Smooth muscle cell (in vitro differentiated cells): ENCODE results near the gene SORT1. TPM values are rescaled to one million over a fixed set of nuclear protein-coding genes. Genes with fewer than 3 reads are reported as not detected.

Source experiments
- DNase-seq: peaks from one replicate; lab custom pipeline; 2025; ENCODE audit not compliant: unreplicated experiment; lab: John Stamatoyannopoulos, UW
- H2AFZ ChIP-seq: fragments of 200-600 bp; sonication (generic); 2 replicates; pipeline ENCODE4 v1.6.0; 2016; ENCODE audit warnings: antibody characterized with exemption, low read depth, mild to moderate bottlenecking
- H3F3A ChIP-seq: fragments of 200-600 bp; sonication (generic); 2 replicates; pipeline ENCODE4 v1.6.0; 2017; ENCODE audit warnings: antibody characterized with exemption, low read depth
- H3K27ac ChIP-seq: fragments of 200-600 bp; sonication (generic); 2 replicates; pipeline ENCODE4 v1.5.1; 2016; ENCODE audit warnings: low read depth, mild to moderate bottlenecking
- H3K27me3 ChIP-seq: fragments of 200-600 bp; sonication (generic); 2 replicates; pipeline ENCODE4 v1.6.1; 2016; ENCODE audit warnings: low read depth, mild to moderate bottlenecking
- H3K36me3 ChIP-seq: fragments of 200-600 bp; sonication (generic); 2 replicates; pipeline ENCODE4 v1.5.1; 2016; ENCODE audit warnings: low read depth
- H3K4me1 ChIP-seq: fragments of 200-600 bp; sonication (generic); 2 replicates; pipeline ENCODE4 v1.5.1; 2016; ENCODE audit warnings: low read depth
- H3K4me2 ChIP-seq: fragments of 200-600 bp; sonication (generic); 2 replicates; pipeline ENCODE4 v1.6.0; 2016; ENCODE audit warnings: mild to moderate bottlenecking
- H3K4me3 ChIP-seq: fragments of 200-600 bp; sonication (generic); 2 replicates; pipeline ENCODE4 v1.5.1; 2016; ENCODE audit warnings: mild to moderate bottlenecking
- H3K79me2 ChIP-seq: fragments of 200-600 bp; sonication (generic); 2 replicates; pipeline ENCODE4 v1.6.0; 2016; ENCODE audit warnings: low read depth, mild to moderate bottlenecking
- H3K9ac ChIP-seq: fragments of 200-600 bp; sonication (generic); 2 replicates; pipeline ENCODE4 v1.6.0; 2016; ENCODE audit warnings: low read depth
- H3K9me3 ChIP-seq: fragments of 200-600 bp; sonication (generic); replicated peaks from 2 replicates; pipeline ENCODE4 v1.5.1; 2016; ENCODE audit warnings: low read depth
- H4K20me1 ChIP-seq: fragments of 200-600 bp; sonication (generic); 2 replicates; pipeline ENCODE4 v1.6.0; 2016; ENCODE audit warnings: low read depth
- CTCF ChIP-seq: fragments of 200-600 bp; sonication (generic); IDR thresholded peaks from 2 replicates; pipeline ENCODE4 v1.5.1; 2017; ENCODE audit warnings: borderline replicate concordance, mild to moderate bottlenecking, antibody characterized with exemption; ENCODE audit not compliant: insufficient read depth, poor library complexity, severe bottlenecking
- WGBS: methylation state at CpG from one replicate; pipeline ENCODE4 v1.1.7; 2016; ENCODE audit warnings: low lambda C conversion rate; 5-methylcytosine and 5-hydroxymethylcytosine counted together
- polyA plus RNA-seq: library from polyadenylated mRNA; unstranded; fragments of >200 nt; fragmentation: Nextera tagmentation; extraction: Ambion mirVana; gene quantifications from 2 replicates; pipeline ENCODE4 v1.2.1, GENCODE V29; 2016
- total RNA-seq: library from RNA; depleted of rRNA; stranded (reverse); fragments of >200 nt; gene quantifications from 2 replicates; pipeline ENCODE4 v1.2.3, GENCODE V29; 2014

The SORT1 gene
- total and polyA plus RNA-seq, 2 experiments from 2014 or later, result 9.8 to 31.4 TPM

GRCh38 chr1:109373126-109373525, 24.6 kb downstream of the SORT1 start:
- TF ChIP-seq CTCF, result no peak
- WGBS, result 78% methylated on average over 5 of the region's 5 CpGs
- Histone ChIP-seq H4K20me1 (no peaks in the 10 kb centered on the region), H3K4me1 (peaks cover 26% of the 10 kb centered on the region), H3K9ac (no peak overlapping the region), H3F3A (peaks cover 20% of the 10 kb centered on the region), H3K79me2 (peaks cover 15% of the 10 kb centered on the region), H3K9me3 (no peaks in the 10 kb centered on the region), H2AFZ (no peak overlapping the region), H3K27ac (peak overlapping the region; percentile 58), H3K4me2 (no peak overlapping the region), H3K36me3 (no peaks in the 10 kb centered on the region), H3K4me3 (no peak overlapping the region), H3K27me3 (no peaks in the 10 kb centered on the region)
- no peak for DNase-seq

- 94% methylated on average over 6 of the region's 6 CpGs for WGBS
Measured at GRCh38 chr1:109372281-109372680, 25.4 kb downstream of the SORT1 start.

GRCh38 chr1:109371341-109371739, 26.4 kb downstream of the SORT1 start:
- no peaks in the 10 kb centered on the region for H3K9me3 ChIP-seq
- peak overlapping the region; percentile 98 for H3K27ac ChIP-seq
- H3K4me2 ChIP-seq, result peak overlapping the region; percentile 80
- H3K27me3 ChIP-seq, result no peaks in the 10 kb centered on the region
- H2AFZ ChIP-seq, result no peak overlapping the region
- H4K20me1 ChIP-seq, result no peaks in the 10 kb centered on the region
- H3K4me1 ChIP-seq, result peaks cover 26% of the 10 kb centered on the region
- peaks cover 15% of the 10 kb centered on the region for H3K79me2 ChIP-seq
- peak overlapping the region; percentile 88 for H3K9ac ChIP-seq
- no peak for DNase-seq
- H3K4me3 ChIP-seq, result peak overlapping the region; percentile 22
- no peak for TF ChIP-seq CTCF
- 5% methylated on average over 4 of the region's 4 CpGs for WGBS
- H3K36me3 ChIP-seq, result no peaks in the 10 kb centered on the region
- H3F3A ChIP-seq, result peaks cover 20% of the 10 kb centered on the region

More at GRCh38 chr1:109372281-109372680, 25.4 kb downstream of the SORT1 start:
- H3K4me1 ChIP-seq, result peaks cover 26% of the 10 kb centered on the region
- H3K79me2 ChIP-seq, result peaks cover 15% of the 10 kb centered on the region
- H3K9ac ChIP-seq, result peak overlapping the region; percentile 88
- H4K20me1 ChIP-seq, result no peaks in the 10 kb centered on the region
- no peak for DNase-seq
- peaks cover 20% of the 10 kb centered on the region for H3F3A ChIP-seq
- TF ChIP-seq CTCF, result no peak
- no peaks in the 10 kb centered on the region for H3K27me3 ChIP-seq
- peak overlapping the region; percentile 80 for H3K4me2 ChIP-seq
- H3K27ac ChIP-seq, result peak overlapping the region; percentile 98
- H3K36me3 ChIP-seq, result no peaks in the 10 kb centered on the region
- no peaks in the 10 kb centered on the region for H3K9me3 ChIP-seq
- no peak overlapping the region for H2AFZ ChIP-seq
- no peak overlapping the region for H3K4me3 ChIP-seq

- peaks cover 20% of the 10 kb centered on the region for H3F3A ChIP-seq
- H3K4me1 ChIP-seq, result peaks cover 26% of the 10 kb centered on the region
- no peaks in the 10 kb centered on the region for H4K20me1 ChIP-seq
- peak overlapping the region; percentile 88 for H3K9ac ChIP-seq
- peaks cover 15% of the 10 kb centered on the region for H3K79me2 ChIP-seq
- peak overlapping the region; percentile 98 for H3K27ac ChIP-seq
- H3K27me3 ChIP-seq, result no peaks in the 10 kb centered on the region
- H3K9me3 ChIP-seq, result no peaks in the 10 kb centered on the region
- no peak for TF ChIP-seq CTCF
- H3K36me3 ChIP-seq, result no peaks in the 10 kb centered on the region
- 9% methylated on average over 7 of the region's 7 CpGs for WGBS
- no peak overlapping the region for H2AFZ ChIP-seq
- H3K4me3 ChIP-seq, result peak overlapping the region; percentile 22
- H3K4me2 ChIP-seq, result peak overlapping the region; percentile 80
- DNase-seq, result no peak
Measured at GRCh38 chr1:109370712-109371340, 26.9 kb downstream of the SORT1 start.
